ENCODE measurements around the gene KIAA1328. TPM values are rescaled to one million over a fixed set of nuclear protein-coding genes. Genes with fewer than 3 reads are reported as not detected.

Gene KIAA1328
- total RNA-seq, 1 donor from 2014 or later, result 11.5 TPM

- no peaks in the 10 kb centered on the region for H3K27me3 Mint-ChIP-seq (ENCODE audit: insufficient read depth, low read depth)
- no peaks in the 10 kb centered on the region for H3K79me2 ChIP-seq (ENCODE audit: low read depth)
- no peaks in the 10 kb centered on the region for H3K9me3 ChIP-seq (ENCODE audit: low read depth)
- H3K36me3 Mint-ChIP-seq, result no peaks in the 10 kb centered on the region
- H3K27ac Mint-ChIP-seq, result no peak overlapping the region
- H3K4me1 Mint-ChIP-seq, result no peaks in the 10 kb centered on the region
- no peak overlapping the region for H3K27ac ChIP-seq
- H3K9me3 Mint-ChIP-seq, result no peaks in the 10 kb centered on the region
- no peaks in the 10 kb centered on the region for H3F3A ChIP-seq (ENCODE audit: low read depth)
- H3K36me3 ChIP-seq, result no peaks in the 10 kb centered on the region
- H3K27me3 ChIP-seq, result no peaks in the 10 kb centered on the region
- H3K4me3 Mint-ChIP-seq, result no peak overlapping the region
- no peak for DNase-seq (ENCODE audit: low spot score)
- no peak overlapping the region for H3K4me3 ChIP-seq
- no peak overlapping the region for H3K9ac ChIP-seq
- no peak overlapping the region for H3K4me2 ChIP-seq
- no peaks in the 10 kb centered on the region for H4K20me1 ChIP-seq (ENCODE audit: low read depth)
- TF ChIP-seq CTCF (IDR thresholded peaks at IDR 0.05) (no peak), EZH2 (IDR thresholded peaks at IDR 0.05) (no peak), EZH2phosphoT487 (IDR thresholded peaks at IDR 0.05) (no peak)
- H3K4me1 ChIP-seq, result no peaks in the 10 kb centered on the region
- no peak overlapping the region for H2AFZ ChIP-seq (replicated peaks)
Observed at GRCh38 chr18:36885981-36886380, 57.1 kb downstream of the KIAA1328 start.

DNA sequence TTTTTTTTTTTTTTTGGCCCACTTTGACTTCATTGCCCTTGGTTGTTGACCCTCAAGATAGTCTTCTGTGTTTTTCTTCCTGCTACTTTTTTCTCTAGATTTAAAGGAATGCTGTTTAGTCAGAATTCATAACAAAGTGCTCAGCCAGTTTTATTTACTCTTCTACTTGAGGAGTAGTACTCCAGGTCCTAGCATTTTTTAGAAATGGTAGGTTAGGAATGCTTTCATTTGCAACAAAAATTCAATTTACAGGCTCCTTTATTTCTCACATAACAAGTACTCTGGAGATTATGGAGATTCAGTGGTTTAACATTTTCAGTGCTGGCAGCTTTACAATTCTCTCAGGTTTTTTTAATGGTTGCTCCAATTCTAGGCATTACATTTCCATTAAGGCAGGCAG is 58.2 kb downstream of the KIAA1328 start:
- H4K20me1 ChIP-seq (ENCODE audit: low read depth), result no peaks in the 10 kb centered on the region
- H3K27ac Mint-ChIP-seq, result no peak overlapping the region
- no peak for DNase-seq (ENCODE audit: low spot score)
- no peaks in the 10 kb centered on the region for H3K36me3 ChIP-seq
- TF ChIP-seq EZH2phosphoT487 (IDR thresholded peaks at IDR 0.05), result no peak
- TF ChIP-seq EZH2 (IDR thresholded peaks at IDR 0.05), result no peak
- no peak for TF ChIP-seq CTCF (IDR thresholded peaks at IDR 0.05)
- no peaks in the 10 kb centered on the region for H3K36me3 Mint-ChIP-seq
- no peak overlapping the region for H3K4me3 ChIP-seq
- no peak overlapping the region for H3K27ac ChIP-seq
- no peaks in the 10 kb centered on the region for H3K79me2 ChIP-seq (ENCODE audit: low read depth)
- H3F3A ChIP-seq (ENCODE audit: low read depth), result no peaks in the 10 kb centered on the region
- no peaks in the 10 kb centered on the region for H3K27me3 ChIP-seq
- H3K4me1 ChIP-seq, result no peaks in the 10 kb centered on the region
- no peaks in the 10 kb centered on the region for H3K4me1 Mint-ChIP-seq
- H3K9me3 Mint-ChIP-seq, result no peaks in the 10 kb centered on the region
- H3K4me2 ChIP-seq, result no peak overlapping the region
- no peaks in the 10 kb centered on the region for H3K27me3 Mint-ChIP-seq (ENCODE audit: insufficient read depth, low read depth)
- H3K9ac ChIP-seq, result no peak overlapping the region
- H3K9me3 ChIP-seq (ENCODE audit: low read depth), result no peaks in the 10 kb centered on the region
- H2AFZ ChIP-seq (replicated peaks), result no peak overlapping the region
- H3K4me3 Mint-ChIP-seq, result no peak overlapping the region

GRCh38 chr18:36887864-36888263 is 58.9 kb downstream of the KIAA1328 start:
- TF ChIP-seq EZH2phosphoT487 (IDR thresholded peaks at IDR 0.05), result no peak
- no peak for TF ChIP-seq CTCF (IDR thresholded peaks at IDR 0.05)
- TF ChIP-seq EZH2 (IDR thresholded peaks at IDR 0.05), result no peak
- Mint-ChIP-seq H3K27me3 (ENCODE audit: insufficient read depth, low read depth) (no peaks in the 10 kb centered on the region), H3K36me3 (no peaks in the 10 kb centered on the region), H3K4me1 (no peaks in the 10 kb centered on the region), H3K9me3 (no peaks in the 10 kb centered on the region), H3K4me3 (no peak overlapping the region), H3K27ac (no peak overlapping the region)
- H3K27me3 ChIP-seq, result no peaks in the 10 kb centered on the region
- H2AFZ ChIP-seq (replicated peaks), result no peak overlapping the region
- no peak overlapping the region for H3K4me3 ChIP-seq
- H3K4me1 ChIP-seq, result no peaks in the 10 kb centered on the region
- no peaks in the 10 kb centered on the region for H4K20me1 ChIP-seq (ENCODE audit: low read depth)
- no peak overlapping the region for H3K4me2 ChIP-seq
- H3K9ac ChIP-seq, result no peak overlapping the region
- H3K9me3 ChIP-seq (ENCODE audit: low read depth), result no peaks in the 10 kb centered on the region
- H3K79me2 ChIP-seq (ENCODE audit: low read depth), result no peaks in the 10 kb centered on the region
- no peak overlapping the region for H3K27ac ChIP-seq
- no peak for DNase-seq (ENCODE audit: low spot score)
- no peaks in the 10 kb centered on the region for H3K36me3 ChIP-seq
- H3F3A ChIP-seq (ENCODE audit: low read depth), result no peaks in the 10 kb centered on the region

Measured in neural progenitor cell (in vitro differentiated cells).